Lower lobe of right lung (tissue), 2 donors: ENCODE measurements around the gene SDS. TPM values are rescaled to one million over a fixed set of nuclear protein-coding genes. Genes with fewer than 3 reads are reported as not detected.

ENCODE experiments used
- ATAC-seq, 2 donors: fragments of 200-7000 bp; cut with Tn5 transposase; one replicate each; pipeline ENCODE4 v1.9.1; 2020 to 2022; ENCODE audit warnings: mild to moderate bottlenecking in 2 of 2, moderate library complexity in 2 of 2
- DNase-seq: peaks from one replicate; pipeline ENCODE4 v3.0.0-alpha.2; 2020
- H3K27ac ChIP-seq: fragments of 200-600 bp; one replicate; pipeline ENCODE4 v1.8.0; 2022
- H3K27me3 ChIP-seq: fragments of 200-600 bp; one replicate; pipeline ENCODE4 v1.8.0; 2022; ENCODE audit warnings: low read depth
- H3K36me3 ChIP-seq: fragments of 200-600 bp; one replicate; pipeline ENCODE4 v1.8.0; 2022; ENCODE audit warnings: mild to moderate bottlenecking
- H3K4me1 ChIP-seq: fragments of 200-600 bp; one replicate; pipeline ENCODE4 v1.8.0; 2022
- H3K4me3 ChIP-seq: fragments of 200-600 bp; one replicate; pipeline ENCODE4 v1.8.0; 2022; ENCODE audit warnings: mild to moderate bottlenecking
- H3K9me3 ChIP-seq: fragments of 200-600 bp; one replicate; pipeline ENCODE4 v1.8.0; 2022
- intact Hi-C: fragments of 100-400 bp; cut with DNase I; formaldehyde crosslinking; loops from one replicate; pipeline ENCODE4 v1.11.0; 2022
- total RNA-seq: library from RNA; stranded (reverse); fragmentation: NEBNext Ultra II Directional; extraction: Animal tissue kit (Norgen Biotek cat#: 25700); gene quantifications from one replicate; pipeline ENCODE4 v1.2.1, GENCODE V29; 2021
- TF ChIP-seq, protein P1 (sequence below): fragments of 200-600 bp; IDR thresholded peaks from one replicate; pipeline ENCODE4 v1.8.0; 2022; ENCODE audit warnings: antibody characterized with exemption, mild to moderate bottlenecking
- donor health status: DM: no; HTN: yes; CAD: no; lungs with severe emphysema.

The SDS gene
- total RNA-seq, 1 donor from 2014 or later: 1.1 TPM

DNA sequence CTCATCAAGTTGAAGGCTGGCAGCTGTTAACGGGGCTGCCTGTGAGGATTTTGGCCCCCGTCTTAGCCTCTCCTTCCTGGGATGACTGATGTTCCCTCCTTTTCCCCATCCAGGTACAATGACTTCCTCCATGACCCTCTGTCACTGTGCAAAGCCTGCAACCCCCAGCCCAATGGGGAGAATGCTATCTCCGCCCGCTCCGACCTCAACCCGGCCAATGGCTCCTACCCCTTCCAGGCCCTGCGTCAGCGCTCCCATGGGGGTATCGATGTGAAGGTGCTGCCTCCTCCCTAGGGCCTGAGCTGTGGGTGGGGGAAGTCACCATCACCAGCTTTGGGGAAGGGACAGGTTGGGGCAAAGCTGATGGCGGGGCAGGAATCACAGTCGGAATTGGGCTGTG lies 16.1 kb downstream of the SDS start:
- TF ChIP-seq, protein P1, sequence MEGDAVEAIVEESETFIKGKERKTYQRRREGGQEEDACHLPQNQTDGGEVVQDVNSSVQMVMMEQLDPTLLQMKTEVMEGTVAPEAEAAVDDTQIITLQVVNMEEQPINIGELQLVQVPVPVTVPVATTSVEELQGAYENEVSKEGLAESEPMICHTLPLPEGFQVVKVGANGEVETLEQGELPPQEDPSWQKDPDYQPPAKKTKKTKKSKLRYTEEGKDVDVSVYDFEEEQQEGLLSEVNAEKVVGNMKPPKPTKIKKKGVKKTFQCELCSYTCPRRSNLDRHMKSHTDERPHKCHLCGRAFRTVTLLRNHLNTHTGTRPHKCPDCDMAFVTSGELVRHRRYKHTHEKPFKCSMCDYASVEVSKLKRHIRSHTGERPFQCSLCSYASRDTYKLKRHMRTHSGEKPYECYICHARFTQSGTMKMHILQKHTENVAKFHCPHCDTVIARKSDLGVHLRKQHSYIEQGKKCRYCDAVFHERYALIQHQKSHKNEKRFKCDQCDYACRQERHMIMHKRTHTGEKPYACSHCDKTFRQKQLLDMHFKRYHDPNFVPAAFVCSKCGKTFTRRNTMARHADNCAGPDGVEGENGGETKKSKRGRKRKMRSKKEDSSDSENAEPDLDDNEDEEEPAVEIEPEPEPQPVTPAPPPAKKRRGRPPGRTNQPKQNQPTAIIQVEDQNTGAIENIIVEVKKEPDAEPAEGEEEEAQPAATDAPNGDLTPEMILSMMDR: no peak
- Histone ChIP-seq H3K36me3 (peaks cover 58% of the 10 kb centered on the region), H3K9me3 (no peaks in the 10 kb centered on the region), H3K4me1 (no peaks in the 10 kb centered on the region), H3K27me3 (no peaks in the 10 kb centered on the region), H3K4me3 (no peak overlapping the region), H3K27ac (no peak overlapping the region)
- ATAC-seq (no peak), DNase-seq (no peak)
- intact Hi-C loops: no loop called here

DNA sequence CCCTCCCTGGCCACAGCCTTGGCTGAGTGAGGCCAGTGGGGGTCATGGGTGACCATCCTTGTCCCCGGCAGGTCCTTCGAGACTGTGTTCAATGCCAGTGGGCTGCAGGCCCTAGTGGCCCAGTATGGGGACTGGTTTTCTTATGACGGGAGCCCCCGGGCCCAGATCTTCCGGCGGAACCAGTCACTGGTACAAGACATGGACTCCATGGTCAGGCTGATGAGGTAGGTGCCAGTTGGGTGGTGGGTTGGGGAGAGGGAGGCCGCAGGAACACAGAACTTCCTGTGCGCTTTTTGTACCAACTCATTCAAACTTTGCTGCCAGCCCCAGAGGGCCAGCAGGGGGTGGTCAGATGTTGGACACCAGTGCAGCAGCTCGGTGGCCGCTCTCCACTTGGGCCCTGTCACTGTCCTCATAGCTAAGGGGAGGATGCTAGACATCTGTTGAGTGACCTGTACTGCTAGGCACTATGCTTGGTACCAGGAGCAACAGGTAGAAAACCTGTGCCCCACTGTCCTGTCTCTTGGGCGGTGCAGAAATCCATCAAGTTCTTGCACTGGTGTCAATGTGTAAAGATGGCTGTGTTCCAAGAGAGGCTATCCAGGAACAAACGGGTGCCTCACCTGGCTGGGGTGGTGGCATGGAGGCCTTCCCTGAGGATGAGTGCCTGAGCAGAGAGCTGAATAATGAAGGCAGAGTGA lies 16.7 kb downstream of the SDS start:
- H3K36me3 ChIP-seq: peaks cover 63% of the 10 kb centered on the region
- no peaks in the 10 kb centered on the region for H3K27me3 ChIP-seq
- H3K27ac ChIP-seq: no peak overlapping the region
- no peak for ATAC-seq
- intact Hi-C loops: no loop called here
- H3K4me3 ChIP-seq: no peak overlapping the region
- no peak for DNase-seq
- H3K9me3 ChIP-seq: no peaks in the 10 kb centered on the region
- TF ChIP-seq, protein P1: no peak
- no peaks in the 10 kb centered on the region for H3K4me1 ChIP-seq

DNA sequence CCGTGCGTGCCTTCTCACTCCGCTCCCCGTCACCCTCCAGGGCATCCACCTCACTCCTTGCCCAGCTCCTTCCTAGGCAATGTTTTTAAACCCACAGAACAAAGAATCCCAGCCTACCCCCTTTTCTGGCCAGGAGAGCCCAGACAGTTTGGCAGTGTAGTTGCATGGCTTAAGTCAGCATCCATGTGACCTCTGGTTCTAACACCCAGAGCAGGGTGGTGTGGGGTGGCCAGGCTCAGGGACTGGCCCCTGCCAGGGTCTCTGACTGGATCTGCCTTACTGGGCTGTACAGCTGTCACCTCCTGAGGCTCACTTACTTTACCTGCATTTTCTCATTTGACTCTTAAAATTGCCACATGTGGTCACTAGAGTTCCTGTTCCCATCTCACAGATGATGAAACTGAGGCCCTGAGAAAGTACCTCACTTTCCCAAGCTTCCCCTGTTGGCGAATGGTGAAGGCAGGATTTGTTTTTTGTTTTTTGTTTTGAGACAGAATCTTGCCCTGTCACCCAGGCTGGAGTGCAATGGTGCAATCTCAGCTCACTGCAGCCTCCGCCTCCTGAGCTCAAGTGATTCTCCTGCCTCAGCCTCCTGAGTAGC lies 18.3 kb downstream of the SDS start:
- Histone ChIP-seq H3K4me3 (no peak overlapping the region), H3K27ac (no peak overlapping the region), H3K36me3 (peaks cover 74% of the 10 kb centered on the region), H3K27me3 (no peaks in the 10 kb centered on the region), H3K9me3 (no peaks in the 10 kb centered on the region), H3K4me1 (no peaks in the 10 kb centered on the region)
- DNase-seq (no peak), ATAC-seq (no peak)
- TF ChIP-seq, protein P1: no peak
- intact Hi-C loops: no loop called here

DNA sequence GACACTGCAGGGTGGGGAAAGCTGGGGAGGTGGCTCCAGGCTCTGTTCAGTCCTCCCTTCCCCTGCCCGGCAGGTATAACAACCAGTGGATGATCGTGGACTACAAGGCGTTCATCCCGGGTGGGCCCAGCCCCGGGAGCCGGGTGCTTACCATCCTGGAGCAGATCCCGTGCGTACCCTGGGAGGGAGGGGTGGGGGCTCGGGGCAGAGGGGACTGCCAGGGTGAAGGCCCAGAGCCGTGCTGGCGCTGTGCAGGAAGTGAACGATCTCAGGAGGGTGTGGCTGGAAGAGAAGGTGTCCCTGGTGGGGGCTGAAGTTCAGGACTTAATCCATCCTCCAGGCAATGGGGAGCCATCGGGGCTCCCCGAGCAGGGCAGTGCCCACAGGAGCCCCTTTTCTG lies 18.9 kb downstream of the SDS start:
- no peak overlapping the region for H3K27ac ChIP-seq
- DNase-seq: no peak
- TF ChIP-seq, protein P1: no peak
- H3K27me3 ChIP-seq: no peaks in the 10 kb centered on the region
- H3K4me1 ChIP-seq: no peaks in the 10 kb centered on the region
- intact Hi-C loops: no loop called here
- no peak overlapping the region for H3K4me3 ChIP-seq
- no peak for ATAC-seq
- peaks cover 76% of the 10 kb centered on the region for H3K36me3 ChIP-seq
- H3K9me3 ChIP-seq: no peaks in the 10 kb centered on the region

DNA sequence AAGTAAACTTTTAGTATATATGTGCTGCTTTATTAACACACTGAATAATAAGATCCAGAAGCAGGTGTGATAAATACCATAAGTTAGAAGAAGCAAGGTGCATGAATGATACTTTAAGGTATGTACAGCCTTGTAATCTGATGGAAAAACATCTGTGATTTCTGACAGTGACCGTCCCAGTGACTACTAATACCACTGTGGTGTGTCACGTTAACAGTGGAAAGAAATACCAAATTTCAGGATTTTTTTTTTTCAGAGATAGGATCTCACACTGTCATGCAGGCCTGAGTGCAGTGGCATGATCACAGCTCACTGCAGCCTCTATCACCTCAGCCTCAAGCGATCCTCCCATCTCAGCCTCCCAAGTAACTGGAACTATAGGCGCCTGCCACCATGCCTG lies 21.5 kb downstream of the SDS start:
- Histone ChIP-seq H3K27me3 (no peaks in the 10 kb centered on the region), H3K4me1 (no peaks in the 10 kb centered on the region), H3K9me3 (no peaks in the 10 kb centered on the region), H3K36me3 (peaks cover 71% of the 10 kb centered on the region), H3K4me3 (no peak overlapping the region), H3K27ac (no peak overlapping the region)
- DNase-seq (no peak), ATAC-seq (no peak)
- TF ChIP-seq, protein P1: no peak
- intact Hi-C loops: no loop called here
